ENCODE data around the gene PDZD2. TPM values are rescaled to one million over a fixed set of nuclear protein-coding genes. Genes with fewer than 3 reads are reported as not detected.
"Not testable (repeated sequence)": the region's sequence is repeated elsewhere in the genome, so short reads cannot be mapped to it uniquely, and the experiment has no call there.

The PDZD2 gene
- total RNA-seq, 1 donor from 2014 or later: 1.1 TPM

GRCh38 chr5:31731710-31732301, 92.9 kb downstream of the PDZD2 start:
- no peak overlapping the region for H3K27ac ChIP-seq

DNA sequence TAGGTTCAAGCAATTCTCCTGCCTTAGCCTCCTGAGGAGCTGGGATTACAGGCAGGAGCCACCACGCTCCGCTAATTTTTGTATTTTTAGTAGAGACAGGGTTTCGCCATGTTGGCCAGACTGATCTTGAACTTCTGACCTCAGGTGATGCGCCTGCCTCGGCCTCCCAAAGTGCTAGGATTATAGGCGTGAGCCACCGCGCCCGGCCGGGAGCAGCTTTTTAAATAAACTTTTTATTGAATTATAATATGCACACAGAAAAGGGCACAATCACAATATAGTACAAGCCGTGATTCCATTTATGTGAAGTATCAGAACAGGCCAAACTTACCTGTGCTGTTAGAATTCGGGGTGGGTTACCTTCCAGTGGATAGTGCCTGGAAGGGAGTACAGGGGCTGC, 93.9 kb downstream of the PDZD2 start:
- not testable (repeated sequence) for H3F3A ChIP-seq (ENCODE audit: low read depth); H2AFZ ChIP-seq (replicated peaks); H3K9ac ChIP-seq; H3K9me3 ChIP-seq (ENCODE audit: low read depth); H3K79me2 ChIP-seq (ENCODE audit: low read depth); H3K27me3 ChIP-seq; H3K27me3 Mint-ChIP-seq (ENCODE audit: insufficient read depth, low read depth); DNase-seq (ENCODE audit: low spot score); H3K9me3 Mint-ChIP-seq; H3K4me1 Mint-ChIP-seq; H3K27ac Mint-ChIP-seq; H3K4me1 ChIP-seq; H4K20me1 ChIP-seq (ENCODE audit: low read depth); H3K36me3 ChIP-seq; H3K27ac ChIP-seq; H3K4me2 ChIP-seq; H3K4me3 Mint-ChIP-seq; H3K36me3 Mint-ChIP-seq; H3K4me3 ChIP-seq

More at GRCh38 chr5:31731710-31732301, 92.9 kb downstream of the PDZD2 start:
- Mint-ChIP-seq H3K27ac (no peak overlapping the region), H3K9me3 (no peaks in the 10 kb centered on the region), H3K27me3 (ENCODE audit: insufficient read depth, low read depth) (peaks cover 4% of the 10 kb centered on the region), H3K4me1 (no peaks in the 10 kb centered on the region), H3K4me3 (no peak overlapping the region), H3K36me3 (no peaks in the 10 kb centered on the region)
- no peak for TF ChIP-seq CTCF (IDR thresholded peaks at IDR 0.05)
- no peak for TF ChIP-seq EZH2phosphoT487 (IDR thresholded peaks at IDR 0.05)
- no peak for TF ChIP-seq EZH2 (IDR thresholded peaks at IDR 0.05)
- no peaks in the 10 kb centered on the region for H3F3A ChIP-seq (ENCODE audit: low read depth)
- H3K4me2 ChIP-seq: no peak overlapping the region
- no peaks in the 10 kb centered on the region for H3K27me3 ChIP-seq
- no peaks in the 10 kb centered on the region for H3K4me1 ChIP-seq
- H3K36me3 ChIP-seq: no peaks in the 10 kb centered on the region
- no peak overlapping the region for H2AFZ ChIP-seq (replicated peaks)
- H3K79me2 ChIP-seq (ENCODE audit: low read depth): no peaks in the 10 kb centered on the region
- no peaks in the 10 kb centered on the region for H4K20me1 ChIP-seq (ENCODE audit: low read depth)
- no peak overlapping the region for H3K4me3 ChIP-seq
- H3K9me3 ChIP-seq (ENCODE audit: low read depth): no peaks in the 10 kb centered on the region
- DNase-seq (ENCODE audit: low spot score): no peak
- no peak overlapping the region for H3K9ac ChIP-seq

GRCh38 chr5:31733371-31733770, 94.4 kb downstream of the PDZD2 start:
- H3F3A ChIP-seq (ENCODE audit: low read depth): no peaks in the 10 kb centered on the region
- no peak overlapping the region for H3K27ac ChIP-seq
- Mint-ChIP-seq H3K36me3 (no peaks in the 10 kb centered on the region), H3K27ac (no peak overlapping the region), H3K4me3 (no peak overlapping the region), H3K27me3 (ENCODE audit: insufficient read depth, low read depth) (peaks cover 2% of the 10 kb centered on the region), H3K9me3 (no peaks in the 10 kb centered on the region), H3K4me1 (no peaks in the 10 kb centered on the region)
- H3K4me2 ChIP-seq: no peak overlapping the region
- no peaks in the 10 kb centered on the region for H3K9me3 ChIP-seq (ENCODE audit: low read depth)
- no peaks in the 10 kb centered on the region for H3K79me2 ChIP-seq (ENCODE audit: low read depth)
- no peaks in the 10 kb centered on the region for H3K4me1 ChIP-seq
- H3K36me3 ChIP-seq: no peaks in the 10 kb centered on the region
- H3K4me3 ChIP-seq: no peak overlapping the region
- H4K20me1 ChIP-seq (ENCODE audit: low read depth): no peaks in the 10 kb centered on the region
- H3K27me3 ChIP-seq: no peaks in the 10 kb centered on the region
- DNase-seq (ENCODE audit: low spot score): no peak
- H3K9ac ChIP-seq: no peak overlapping the region
- no peak for TF ChIP-seq CTCF (IDR thresholded peaks at IDR 0.05)
- TF ChIP-seq EZH2 (IDR thresholded peaks at IDR 0.05): no peak
- no peak overlapping the region for H2AFZ ChIP-seq (replicated peaks)

DNA sequence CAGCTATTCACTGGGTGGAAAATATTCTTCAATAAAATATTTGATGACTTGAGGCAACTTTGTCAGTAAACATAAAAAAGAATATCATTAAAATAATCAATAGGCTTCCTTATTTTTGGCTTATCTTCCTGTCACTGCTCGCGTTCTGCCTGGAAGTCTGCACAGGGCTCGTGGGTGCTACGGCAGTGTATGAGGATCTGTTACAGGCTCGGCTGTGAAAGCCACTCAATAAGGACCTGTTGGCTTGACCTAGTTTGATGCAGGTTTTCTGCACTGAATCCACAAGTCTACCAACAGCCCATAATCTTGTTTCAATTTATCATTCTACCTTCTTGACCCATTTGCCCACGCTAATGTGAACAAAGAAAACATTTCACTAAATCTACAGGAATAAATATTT, 97.2 kb downstream of the PDZD2 start:
- TF ChIP-seq EZH2phosphoT487 (IDR thresholded peaks at IDR 0.05) (no peak), EZH2 (IDR thresholded peaks at IDR 0.05) (no peak), CTCF (IDR thresholded peaks at IDR 0.05) (no peak)
- no peak overlapping the region for H3K4me3 Mint-ChIP-seq
- no peak overlapping the region for H2AFZ ChIP-seq (replicated peaks)

More for the DNA sequence above, 97.2 kb downstream of the PDZD2 start:
- Histone ChIP-seq H3K79me2 (ENCODE audit: low read depth) (no peaks in the 10 kb centered on the region), H3K27me3 (no peaks in the 10 kb centered on the region), H3K4me2 (no peak overlapping the region), H3K4me1 (no peaks in the 10 kb centered on the region), H3K36me3 (no peaks in the 10 kb centered on the region), H3K9ac (no peak overlapping the region), H3K9me3 (ENCODE audit: low read depth) (no peaks in the 10 kb centered on the region), H4K20me1 (ENCODE audit: low read depth) (no peaks in the 10 kb centered on the region), H3K27ac (no peak overlapping the region), H3F3A (ENCODE audit: low read depth) (no peaks in the 10 kb centered on the region), H3K4me3 (no peak overlapping the region)
- no peak for DNase-seq (ENCODE audit: low spot score)
- no peaks in the 10 kb centered on the region for H3K36me3 Mint-ChIP-seq
- no peaks in the 10 kb centered on the region for H3K9me3 Mint-ChIP-seq
- peaks cover 2% of the 10 kb centered on the region for H3K27me3 Mint-ChIP-seq (ENCODE audit: insufficient read depth, low read depth)
- no peak overlapping the region for H3K27ac Mint-ChIP-seq
- H3K4me1 Mint-ChIP-seq: no peaks in the 10 kb centered on the region

All from neural progenitor cell (in vitro differentiated cells).